CD14-positive monocyte (primary cell): ENCODE results near the gene WDFY4. TPM values are rescaled to one million over a fixed set of nuclear protein-coding genes. Genes with fewer than 3 reads are reported as not detected.

Experiments used
- DNase-seq, 3 donors: peaks; one replicate each; pipeline ENCODE4 v3.0.0-alpha.2; 2011 to 2022
- H2AFZ ChIP-seq: 2 replicates; pipeline ENCODE4 v1.6.0; 2012; ENCODE audit warnings: mild to moderate bottlenecking, low read depth, low read length, inconsistent platforms; ENCODE audit not compliant: insufficient read depth, poor library complexity, severe bottlenecking
- H3K27ac ChIP-seq, 2 donors: 1 replicate in 1 of 2; 2 replicates in 1 of 2; pipeline ENCODE4 v1.5.1; 2012 to 2013; ENCODE audit warnings: low read length in 2 of 2, control low read depth in 1 of 2, inconsistent platforms in 1 of 2, low read depth in 1 of 2, mild to moderate bottlenecking in 1 of 2
- H3K27me3 ChIP-seq, 2 donors: one replicate each; pipeline versions ENCODE4 v1.6.0 to v1.6.1; 2011 to 2013; ENCODE audit warnings: low read length in 2 of 2; ENCODE audit not compliant: control insufficient read depth in 2 of 2, insufficient read depth in 2 of 2
- H3K36me3 ChIP-seq, 2 donors: replicated peaks in 1 of 2; 1 replicate in 1 of 2; 2 replicates in 1 of 2; pipeline versions ENCODE4 v1.5.1 to v1.6.1; 2012 to 2013; ENCODE audit warnings: low read length in 2 of 2, control low read depth in 1 of 2, inconsistent platforms in 1 of 2, mild to moderate bottlenecking in 1 of 2; ENCODE audit not compliant: insufficient read depth in 2 of 2, control insufficient read depth in 1 of 2
- H3K4me1 ChIP-seq, 2 donors: 1 replicate in 1 of 2; 2 replicates in 1 of 2; pipeline versions ENCODE4 v1.5.1 to v1.6.1; 2012 to 2013; ENCODE audit warnings: low read length in 2 of 2, control low read depth in 1 of 2, inconsistent platforms in 1 of 2, mild to moderate bottlenecking in 1 of 2, moderate library complexity in 1 of 2; ENCODE audit not compliant: insufficient read depth in 2 of 2, control insufficient read depth in 1 of 2
- H3K4me2 ChIP-seq: replicated peaks from 2 replicates; pipeline ENCODE3; 2012; ENCODE audit warnings: low read length, moderate library complexity, mild to moderate bottlenecking; ENCODE audit not compliant: poor library complexity, severe bottlenecking; ENCODE audit errors: extremely low read depth
- H3K4me3 ChIP-seq, 3 experiments: fragments of 200-600 bp in 1 of 3; sonication (generic) in 1 of 3; replicated peaks in 1 of 3; 1 replicate in 2 of 3; 2 replicates in 1 of 3; pipeline ENCODE4 v1.5.1; 2011 to 2013; ENCODE audit warnings: low read length in 3 of 3, mild to moderate bottlenecking in 3 of 3, control low read depth in 2 of 3, low read depth in 2 of 3, inconsistent platforms in 1 of 3, moderate library complexity in 1 of 3
- H3K79me2 ChIP-seq: 2 replicates; pipeline ENCODE4 v1.6.0; 2012; ENCODE audit warnings: mild to moderate bottlenecking, control low read depth, inconsistent platforms, low read length, moderate library complexity; ENCODE audit not compliant: insufficient read depth
- H3K9ac ChIP-seq: 2 replicates; pipeline ENCODE4 v1.6.0; 2017; ENCODE audit warnings: low read length, mild to moderate bottlenecking; ENCODE audit not compliant: insufficient read depth, poor library complexity, severe bottlenecking
- H3K9me3 ChIP-seq, 2 donors: replicated peaks in 1 of 2; 1 replicate in 1 of 2; 2 replicates in 1 of 2; pipeline versions ENCODE4 v1.5.1 to v1.6.1; 2012 to 2013; ENCODE audit warnings: low read length in 2 of 2, control low read depth in 1 of 2; ENCODE audit not compliant: control insufficient read depth in 1 of 2, insufficient read depth in 1 of 2
- H4K20me1 ChIP-seq: 2 replicates; pipeline ENCODE4 v1.6.0; 2012; ENCODE audit warnings: mild to moderate bottlenecking, low read length, control low read depth, moderate library complexity; ENCODE audit not compliant: insufficient read depth
- H3K27ac Mint-ChIP-seq, 7 donors: one replicate each; pipeline ENCODE4 v1.8.0; 2020; ENCODE audit warnings: mild to moderate bottlenecking in 7 of 7, mixed read lengths in 7 of 7, moderate library complexity in 6 of 7, inconsistent platforms in 2 of 7
- H3K27me3 Mint-ChIP-seq, 3 donors: one replicate each; pipeline ENCODE4 v1.8.0; 2021 to 2022; ENCODE audit warnings: low read depth in 3 of 3, mild to moderate bottlenecking in 3 of 3, mixed read lengths in 3 of 3, moderate library complexity in 3 of 3, inconsistent platforms in 1 of 3
- H3K36me3 Mint-ChIP-seq, 2 donors: one replicate each; pipeline ENCODE4 v1.8.0; 2020; ENCODE audit warnings: mixed read lengths in 2 of 2, inconsistent platforms in 1 of 2, mild to moderate bottlenecking in 1 of 2
- H3K4me1 Mint-ChIP-seq: one replicate; pipeline ENCODE4 v1.8.0; 2020; ENCODE audit warnings: mild to moderate bottlenecking, mixed read lengths
- H3K4me3 Mint-ChIP-seq, 2 donors: one replicate each; pipeline ENCODE4 v1.8.0; 2020; ENCODE audit warnings: mild to moderate bottlenecking in 2 of 2, mixed read lengths in 2 of 2, moderate library complexity in 1 of 2
- H3K9me3 Mint-ChIP-seq, 7 donors: one replicate each; pipeline ENCODE4 v1.8.0; 2020 to 2022; ENCODE audit warnings: mixed read lengths in 7 of 7, mild to moderate bottlenecking in 6 of 7, moderate library complexity in 6 of 7, inconsistent platforms in 2 of 7
- CTCF ChIP-seq: fragments of 200-600 bp; IDR thresholded peaks from one replicate; pipeline ENCODE4 v1.8.0; 2022; ENCODE audit warnings: antibody characterized with exemption, mild to moderate bottlenecking
- WGBS: methylation state at CpG from one replicate; pipeline ENCODE4 v1.1.5; 2013; ENCODE audit warnings: missing lambda C conversion rate; ENCODE audit not compliant: insufficient coverage; 5-methylcytosine and 5-hydroxymethylcytosine counted together
- intact Hi-C, 2 donors: fragments of 100-400 bp; cut with micrococcal nuclease; formaldehyde crosslinking; loops; one replicate each; pipeline versions ENCODE4 v1.15.0 to v1.15.1; 2023
- polyA plus RNA-seq, 3 donors: library from polyadenylated mRNA; depleted of rRNA in 1 of 3; unstranded in 2 of 3; stranded (reverse) in 1 of 3; fragments of 300-500 nt in 2 of 3; fragments of >200 nt in 1 of 3; fragmentation: Illumina TruSeq in 2 of 3; gene quantifications; 1 replicate in 2 of 3; 2 replicates in 1 of 3; pipeline ENCODE4 v1.2.3, GENCODE V29; 2012 to 2021

Gene WDFY4
- polyA plus RNA-seq, 3 donors, result 7.5 to 36.1 (median 9.8) TPM

GRCh38 chr10:48938281-48938680 lies 253.6 kb downstream of the WDFY4 start:
- no peak for DNase-seq
- Histone ChIP-seq H3K27me3 (no peaks in the 10 kb centered on the region), H3K36me3 (peaks cover 19 to 46% of the 10 kb centered on the region in 2 donors), H3K4me3 (no peak overlapping the region), H3K79me2 (no peaks in the 10 kb centered on the region), H3K4me1 (no peaks in the 10 kb centered on the region), H2AFZ (no peak overlapping the region), H3K4me2 (no peak overlapping the region), H3K9me3 (no peaks in the 10 kb centered on the region), H3K9ac (no peak overlapping the region), H4K20me1 (no peaks in the 10 kb centered on the region), H3K27ac (no peak overlapping the region)
- no peaks in the 10 kb centered on the region for H3K27me3 Mint-ChIP-seq
- no peak overlapping the region for H3K4me3 Mint-ChIP-seq
- peak overlapping the region in 1 of 7 donors; percentile 46 for H3K27ac Mint-ChIP-seq
- no peaks in the 10 kb centered on the region for H3K9me3 Mint-ChIP-seq
- TF ChIP-seq CTCF, result no peak
- H3K4me1 Mint-ChIP-seq, result no peaks in the 10 kb centered on the region
- intact Hi-C loops, result no loop called here
- 90% methylated on average over 2 of the region's 2 CpGs for WGBS
- peaks cover 34 to 47% of the 10 kb centered on the region in 2 donors for H3K36me3 Mint-ChIP-seq

GRCh38 chr10:48938990-48939536 lies 254.4 kb downstream of the WDFY4 start:
- Mint-ChIP-seq H3K27me3 (no peaks in the 10 kb centered on the region), H3K4me1 (no peaks in the 10 kb centered on the region), H3K36me3 (peaks cover 42 to 50% of the 10 kb centered on the region in 2 donors), H3K9me3 (no peaks in the 10 kb centered on the region), H3K4me3 (no peak overlapping the region), H3K27ac (peak overlapping the region in 1 of 7 donors; percentile 17)
- Histone ChIP-seq H3K4me3 (no peak overlapping the region), H3K27me3 (no peaks in the 10 kb centered on the region), H3K9me3 (no peaks in the 10 kb centered on the region), H3K4me1 (no peaks in the 10 kb centered on the region), H4K20me1 (no peaks in the 10 kb centered on the region), H3K9ac (no peak overlapping the region), H3K36me3 (peaks cover 25 to 53% of the 10 kb centered on the region in 2 donors), H3K4me2 (no peak overlapping the region), H3K27ac (no peak overlapping the region), H3K79me2 (no peaks in the 10 kb centered on the region), H2AFZ (no peak overlapping the region)
- no peak for TF ChIP-seq CTCF
- no peak for DNase-seq
- intact Hi-C loops, result no loop called here
- no CpG with 5 or more reads among the region's 6 CpGs for WGBS
